ENCODE results near the gene NME4. TPM values are rescaled to one million over a fixed set of nuclear protein-coding genes. Genes with fewer than 3 reads are reported as not detected.

The NME4 gene
- total RNA-seq, 2 donors from 2014 or later: 274 to 350 TPM

DNA sequence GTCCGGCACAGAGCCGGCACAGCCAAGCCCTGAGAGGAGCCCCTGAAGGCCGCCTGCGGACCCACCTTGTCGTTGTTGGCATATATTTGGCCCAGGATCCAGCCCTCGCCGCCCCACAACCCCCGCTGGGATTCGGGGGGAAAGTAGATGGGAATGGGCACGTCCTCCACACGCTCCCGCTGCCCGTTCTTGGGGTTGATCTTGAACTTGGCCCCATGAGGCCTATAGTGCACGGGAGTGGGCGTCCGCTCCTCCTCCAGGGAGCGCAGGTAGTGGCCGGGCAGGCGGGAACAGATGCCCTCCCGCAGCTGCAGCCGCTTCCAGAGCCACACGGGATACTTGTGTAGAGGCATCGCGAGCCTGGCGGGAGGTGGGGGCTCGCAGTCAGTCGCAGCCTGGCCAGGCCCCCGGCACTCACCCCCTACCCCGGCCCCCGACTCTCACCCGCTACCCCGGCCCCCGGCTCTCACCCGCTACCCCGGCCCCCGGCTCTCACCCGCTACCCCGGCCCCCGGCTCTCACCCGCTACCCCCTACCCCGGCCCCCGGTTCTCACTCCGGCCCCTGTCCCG is 27.0 kb upstream of the NME4 start:
- Histone ChIP-seq H3K4me3 (ENCODE audit: low read length) (peak overlapping the region; percentile 77), H3K4me1 (ENCODE audit: control insufficient read depth, insufficient read depth, low read length) (no peaks in the 10 kb centered on the region), H3K9me3 (ENCODE audit: control insufficient read depth, low read length) (no peaks in the 10 kb centered on the region), H3K36me3 (ENCODE audit: control insufficient read depth, insufficient read depth, low read length) (peaks cover 42% of the 10 kb centered on the region), H3K9ac (ENCODE audit: extremely low read depth, low read length, poor library complexity, severe bottlenecking) (no peak overlapping the region), H3K27me3 (ENCODE audit: control insufficient read depth, insufficient read depth, low read length, poor library complexity, severe bottlenecking) (no peaks in the 10 kb centered on the region), H3K27ac (ENCODE audit: low read depth, low read length) (no peak overlapping the region)
- Mint-ChIP-seq H3K4me3 (peak overlapping the region; percentile 72), H3K9me3 (no peaks in the 10 kb centered on the region), H3K36me3 (ENCODE audit: low read depth) (peaks cover 16% of the 10 kb centered on the region), H3K4me1 (peaks cover 11% of the 10 kb centered on the region), H3K27ac (peak overlapping the region; percentile 61), H3K27me3 (ENCODE audit: insufficient read depth) (no peaks in the 10 kb centered on the region)
- TF ChIP-seq, protein P1, sequence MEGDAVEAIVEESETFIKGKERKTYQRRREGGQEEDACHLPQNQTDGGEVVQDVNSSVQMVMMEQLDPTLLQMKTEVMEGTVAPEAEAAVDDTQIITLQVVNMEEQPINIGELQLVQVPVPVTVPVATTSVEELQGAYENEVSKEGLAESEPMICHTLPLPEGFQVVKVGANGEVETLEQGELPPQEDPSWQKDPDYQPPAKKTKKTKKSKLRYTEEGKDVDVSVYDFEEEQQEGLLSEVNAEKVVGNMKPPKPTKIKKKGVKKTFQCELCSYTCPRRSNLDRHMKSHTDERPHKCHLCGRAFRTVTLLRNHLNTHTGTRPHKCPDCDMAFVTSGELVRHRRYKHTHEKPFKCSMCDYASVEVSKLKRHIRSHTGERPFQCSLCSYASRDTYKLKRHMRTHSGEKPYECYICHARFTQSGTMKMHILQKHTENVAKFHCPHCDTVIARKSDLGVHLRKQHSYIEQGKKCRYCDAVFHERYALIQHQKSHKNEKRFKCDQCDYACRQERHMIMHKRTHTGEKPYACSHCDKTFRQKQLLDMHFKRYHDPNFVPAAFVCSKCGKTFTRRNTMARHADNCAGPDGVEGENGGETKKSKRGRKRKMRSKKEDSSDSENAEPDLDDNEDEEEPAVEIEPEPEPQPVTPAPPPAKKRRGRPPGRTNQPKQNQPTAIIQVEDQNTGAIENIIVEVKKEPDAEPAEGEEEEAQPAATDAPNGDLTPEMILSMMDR (conservative IDR thresholded peaks at IDR 0.05): no peak
- DNase-seq: peak; percentile 76
- 31 to 49% methylated on average over 17 to 26 of the region's 44 CpGs for WGBS, 2 experiments (ENCODE audit: insufficient coverage in 1 of 2, insufficient read length in 1 of 2)

DNA sequence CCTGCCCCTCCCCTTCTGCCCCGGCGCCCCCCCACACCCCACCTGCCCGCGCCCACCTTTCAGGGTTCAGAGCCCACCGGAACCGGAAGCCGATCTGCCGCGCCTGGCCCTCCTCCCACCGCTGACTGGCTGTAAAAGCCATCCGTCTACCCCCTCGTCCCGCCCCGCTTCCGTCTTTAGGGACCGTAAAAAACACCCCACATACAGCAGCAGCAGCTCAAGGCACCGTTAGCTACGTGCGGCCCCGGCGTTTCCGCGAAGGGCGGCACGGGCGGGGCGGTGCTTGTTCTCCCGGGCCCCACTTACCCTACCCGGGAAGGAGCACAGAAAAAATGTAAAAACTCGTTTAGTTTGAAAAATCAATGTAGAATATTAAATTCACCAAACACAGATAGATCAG is 26.6 kb upstream of the NME4 start, which contains the start of gene MRPL28:
MRPL28 (minus strand) TSS at position 96 of the 400 bp plus-strand sequence. CDS start 320 bp downstream, outside the sequence.
- Mint-ChIP-seq H3K27me3 (ENCODE audit: insufficient read depth) (no peaks in the 10 kb centered on the region), H3K9me3 (no peaks in the 10 kb centered on the region), H3K27ac (peak within 1 kb of the TSS; percentile 78), H3K4me3 (peak within 1 kb of the TSS; percentile 72), H3K4me1 (peaks cover 11% of the 10 kb centered on the region), H3K36me3 (ENCODE audit: low read depth) (peaks cover 18% of the 10 kb centered on the region)
- Histone ChIP-seq H3K27ac (ENCODE audit: low read depth, low read length) (peak within 1 kb of the TSS; percentile 24), H3K27me3 (ENCODE audit: control insufficient read depth, insufficient read depth, low read length, poor library complexity, severe bottlenecking) (no peaks in the 10 kb centered on the region), H3K36me3 (ENCODE audit: control insufficient read depth, insufficient read depth, low read length) (peaks cover 47% of the 10 kb centered on the region), H3K4me1 (ENCODE audit: control insufficient read depth, insufficient read depth, low read length) (no peaks in the 10 kb centered on the region), H3K9ac (ENCODE audit: extremely low read depth, low read length, poor library complexity, severe bottlenecking) (no peak within 1 kb of the TSS), H3K4me3 (ENCODE audit: low read length) (peak within 1 kb of the TSS; percentile 77), H3K9me3 (ENCODE audit: control insufficient read depth, low read length) (no peaks in the 10 kb centered on the region)
- 0 to 1% methylated on average over 3 to 28 of the region's 30 CpGs for WGBS, 2 experiments (ENCODE audit: insufficient coverage in 1 of 2, insufficient read length in 1 of 2)
- peak; percentile 98 for DNase-seq
- TF ChIP-seq, protein P1 (conservative IDR thresholded peaks at IDR 0.05): no peak

DNA sequence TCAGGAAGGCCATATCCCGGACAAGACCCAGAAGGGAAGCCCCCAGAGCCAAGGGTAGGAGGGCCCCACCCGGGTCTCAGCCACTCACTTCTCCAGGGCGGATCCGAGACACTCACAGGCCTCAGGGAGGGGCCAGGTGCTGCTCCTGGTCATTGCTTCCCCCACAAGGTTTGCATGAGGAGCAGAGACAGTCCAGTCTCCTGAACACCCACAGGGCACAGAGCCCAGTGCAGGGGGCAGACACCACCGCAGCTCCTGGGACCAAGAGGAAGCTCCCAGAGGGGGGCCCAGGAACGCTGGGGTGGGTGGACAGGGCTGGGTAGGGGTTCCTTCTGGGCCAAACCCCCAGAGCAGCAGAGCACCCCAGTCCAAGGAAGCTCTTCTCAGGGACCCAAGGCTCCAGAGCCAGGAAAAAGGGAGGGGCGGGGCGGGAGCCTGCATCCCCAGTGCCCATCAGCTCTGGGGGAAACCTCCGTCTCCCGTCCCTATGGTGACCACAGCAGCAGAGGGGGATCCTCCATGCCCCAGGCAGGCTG is 26.0 kb upstream of the NME4 start:
- Histone ChIP-seq H3K36me3 (ENCODE audit: control insufficient read depth, insufficient read depth, low read length) (peaks cover 49% of the 10 kb centered on the region), H3K9me3 (ENCODE audit: control insufficient read depth, low read length) (no peaks in the 10 kb centered on the region), H3K4me1 (ENCODE audit: control insufficient read depth, insufficient read depth, low read length) (no peaks in the 10 kb centered on the region), H3K4me3 (ENCODE audit: low read length) (peak overlapping the region; percentile 62), H3K27ac (ENCODE audit: low read depth, low read length) (peak overlapping the region; percentile 24), H3K27me3 (ENCODE audit: control insufficient read depth, insufficient read depth, low read length, poor library complexity, severe bottlenecking) (no peaks in the 10 kb centered on the region), H3K9ac (ENCODE audit: extremely low read depth, low read length, poor library complexity, severe bottlenecking) (no peak overlapping the region)
- H3K4me3 Mint-ChIP-seq: peak overlapping the region; percentile 72
- whole genome bisulfite sequencing, 2 experiments (ENCODE audit: insufficient coverage in 1 of 2, insufficient read length in 1 of 2): 74 to 80% methylated on average over 6 to 10 of the region's 10 CpGs
- H3K27ac Mint-ChIP-seq: peak overlapping the region; percentile 78
- H3K27me3 Mint-ChIP-seq (ENCODE audit: insufficient read depth): no peaks in the 10 kb centered on the region
- TF ChIP-seq, protein P1 (conservative IDR thresholded peaks at IDR 0.05): no peak
- peaks cover 21% of the 10 kb centered on the region for H3K36me3 Mint-ChIP-seq (ENCODE audit: low read depth)
- no peaks in the 10 kb centered on the region for H3K9me3 Mint-ChIP-seq
- peaks cover 11% of the 10 kb centered on the region for H3K4me1 Mint-ChIP-seq
- peak; percentile 62 for DNase-seq
